Ammon's horn (tissue), 1 donor: ENCODE results near the gene NEDD1.

Experiments
- DNase-seq: peaks from one replicate; pipeline ENCODE4 v3.0.0-alpha.2; 2016; ENCODE audit warnings: low spot score

Gene NEDD1

DNA sequence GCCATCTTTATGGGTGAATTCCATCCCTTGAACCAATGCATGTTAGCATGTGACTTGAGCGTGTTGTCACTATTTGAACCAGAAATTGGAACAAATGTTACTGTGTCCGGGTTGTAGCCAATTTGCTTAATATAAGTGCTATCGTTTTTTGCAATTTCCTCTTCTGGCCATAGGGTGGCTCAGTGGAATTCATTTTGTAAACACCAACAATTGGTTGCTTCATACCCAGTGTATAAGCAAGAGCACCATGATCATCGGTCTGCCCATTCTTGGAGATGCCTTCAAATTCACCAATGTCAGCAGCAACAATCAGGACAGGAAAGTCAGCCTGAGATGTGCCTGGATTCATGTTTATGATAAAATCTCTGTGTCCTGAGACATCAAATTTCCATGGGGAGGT lies 5.0 kb upstream of the NEDD1 start:
- DNase-seq: no peak

DNA sequence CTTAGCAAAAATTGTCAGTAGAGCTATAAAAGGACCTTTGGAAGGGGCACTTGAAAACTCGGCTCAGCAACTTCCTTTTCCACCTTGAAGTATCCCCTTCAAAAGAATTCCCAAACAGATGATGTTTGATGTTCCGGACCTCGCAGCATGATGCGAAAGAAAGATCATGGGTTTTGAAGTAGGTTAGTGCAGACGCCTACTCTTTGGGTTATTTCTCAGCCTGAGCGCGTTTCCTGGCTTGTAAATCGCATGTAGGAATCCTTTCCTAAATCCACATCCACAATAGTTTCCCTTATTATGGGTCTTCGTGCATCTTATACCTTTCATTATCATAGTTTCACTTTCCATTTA lies 584 bp upstream of the NEDD1 start:
- DNase-seq: no peak

DNA sequence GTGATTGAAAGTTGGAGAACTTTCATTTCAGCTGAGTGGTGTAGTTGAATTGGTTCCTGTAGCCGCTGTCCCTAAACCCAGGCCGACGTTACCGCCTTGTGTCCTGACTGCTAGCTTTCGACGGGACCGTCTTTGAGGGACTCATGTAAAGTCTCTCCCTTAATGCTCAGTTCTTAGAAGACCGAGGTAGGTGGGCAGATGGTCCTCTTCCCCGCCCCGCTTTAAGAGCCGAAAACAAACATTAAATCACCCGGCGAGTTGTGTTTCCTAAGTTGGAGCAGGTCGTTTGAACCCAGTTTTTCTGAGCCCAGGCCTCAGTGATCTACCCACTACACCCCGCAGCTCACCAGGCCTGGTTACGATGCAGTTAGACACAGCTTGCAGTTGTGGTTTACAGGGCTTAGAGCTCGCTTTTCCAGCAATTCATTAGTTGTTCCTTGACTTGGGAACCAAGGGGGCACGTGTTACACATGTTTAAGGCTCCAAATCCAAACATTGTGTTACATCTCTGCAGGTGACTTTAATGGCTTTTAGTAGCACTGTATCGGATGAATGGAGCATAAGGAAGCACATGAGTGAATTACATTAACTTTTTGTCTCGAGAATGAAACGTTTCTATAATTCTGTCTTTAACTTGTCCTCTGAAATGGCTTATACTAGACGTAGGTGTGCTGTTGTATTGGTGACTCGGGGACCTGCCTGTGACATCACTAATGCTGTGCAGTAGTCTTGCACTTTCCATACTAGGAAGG lies 790 bp downstream of the NEDD1 start:
- DNase-seq: peak; percentile 24

DNA sequence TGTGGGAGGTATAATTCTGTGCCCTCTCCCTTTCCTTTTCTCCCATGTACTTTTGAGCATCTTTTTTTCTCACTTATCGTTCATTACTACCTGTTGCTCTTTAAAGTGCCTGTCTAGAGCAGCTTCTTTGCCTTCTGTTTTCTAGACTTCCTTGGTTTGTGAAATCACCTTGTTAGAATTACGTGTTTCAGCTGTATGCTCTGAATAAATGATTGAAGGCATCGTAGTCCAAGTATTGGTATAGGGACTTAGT lies 1.3 kb downstream of the NEDD1 start:
- DNase-seq: no peak

DNA sequence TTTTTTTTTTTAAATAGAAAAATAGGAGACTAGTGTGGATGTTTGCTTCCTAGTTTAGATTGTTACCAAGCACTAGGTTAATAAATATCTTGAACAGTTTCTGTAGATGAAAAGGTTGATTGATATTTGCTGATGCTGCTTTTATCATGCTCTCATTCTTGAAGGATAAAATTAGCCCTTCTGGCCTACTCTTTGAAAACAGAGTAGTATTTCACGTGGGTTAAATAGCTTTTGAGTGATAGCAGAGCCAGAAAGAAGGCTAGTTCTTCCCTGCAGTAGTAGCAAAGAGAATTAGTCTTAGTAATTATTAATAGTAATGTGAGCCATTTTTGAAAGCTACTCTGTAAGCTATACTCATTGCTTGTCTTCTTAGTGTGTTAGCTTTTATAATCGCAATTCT lies 5.2 kb downstream of the NEDD1 start:
- DNase-seq: no peak

DNA sequence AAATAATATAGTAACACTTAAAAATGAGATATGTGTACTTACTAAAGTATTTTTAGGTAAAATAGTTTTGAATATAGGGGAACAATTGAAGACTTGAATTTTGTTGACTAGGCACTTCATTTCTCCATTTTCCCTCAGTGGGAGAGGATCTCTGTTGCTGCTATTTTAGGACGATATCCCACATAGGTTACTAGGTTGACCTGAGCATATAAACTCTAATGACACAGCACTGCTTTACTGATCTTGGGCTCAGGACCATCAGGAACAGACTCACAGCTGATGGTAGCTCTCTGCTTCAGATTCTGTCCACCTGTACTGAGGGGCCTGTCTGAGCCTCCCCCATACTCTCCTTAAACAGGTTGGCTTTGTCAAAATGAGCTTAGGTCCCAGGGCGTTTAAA lies 5.9 kb downstream of the NEDD1 start:
- no peak for DNase-seq

DNA sequence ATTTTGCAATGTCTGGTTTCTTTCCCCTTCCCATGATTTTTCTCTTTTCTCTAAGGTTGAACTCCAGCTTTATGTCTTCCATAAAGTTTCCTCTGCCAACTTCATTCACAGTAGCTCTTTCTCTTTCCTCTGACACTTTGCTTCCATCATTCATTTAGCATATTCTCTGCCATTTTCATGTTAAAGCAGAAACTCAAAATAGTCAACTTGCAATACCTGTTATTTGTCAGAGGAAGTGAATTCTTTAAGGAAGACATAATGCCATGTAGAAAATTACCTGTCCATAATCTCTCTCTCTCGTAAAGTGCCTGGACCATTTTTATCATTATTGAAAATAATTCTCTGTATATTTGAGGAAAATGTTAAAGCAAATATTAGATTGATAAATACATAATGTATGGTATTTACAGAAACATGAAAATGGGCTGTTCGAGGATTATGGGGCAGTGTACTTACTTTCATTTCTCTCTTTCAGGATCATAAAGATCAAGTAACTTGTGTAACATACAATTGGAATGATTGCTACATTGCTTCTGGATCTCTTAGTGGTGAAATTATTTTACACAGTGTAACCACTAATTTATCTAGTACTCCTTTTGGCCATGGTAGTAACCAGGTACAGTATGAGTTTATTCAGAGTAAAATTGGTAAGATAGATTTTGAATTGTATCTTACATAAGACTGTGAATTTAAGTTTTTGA lies 12.6 kb downstream of the NEDD1 start:
- DNase-seq: no peak

DNA sequence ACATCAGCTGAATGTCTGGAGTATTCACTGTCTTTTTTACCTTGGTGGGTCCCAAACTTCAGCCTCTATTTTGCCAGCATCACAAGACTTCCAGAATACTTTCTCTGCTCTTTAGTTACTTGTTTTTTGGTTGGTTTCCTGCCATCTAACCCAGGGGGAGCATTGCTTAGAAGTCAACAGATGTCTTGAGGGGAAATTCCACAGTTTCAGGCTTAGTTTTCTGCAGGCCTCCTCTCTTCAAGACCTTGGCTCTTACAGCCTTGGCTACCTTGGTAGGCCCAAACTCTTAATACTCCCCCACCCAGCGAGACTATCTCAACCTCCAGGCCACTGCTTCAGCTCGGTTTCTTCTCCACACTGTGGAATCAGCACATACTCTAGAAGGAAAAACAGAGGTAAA lies 41.7 kb downstream of the NEDD1 start:
- DNase-seq: no peak

DNA sequence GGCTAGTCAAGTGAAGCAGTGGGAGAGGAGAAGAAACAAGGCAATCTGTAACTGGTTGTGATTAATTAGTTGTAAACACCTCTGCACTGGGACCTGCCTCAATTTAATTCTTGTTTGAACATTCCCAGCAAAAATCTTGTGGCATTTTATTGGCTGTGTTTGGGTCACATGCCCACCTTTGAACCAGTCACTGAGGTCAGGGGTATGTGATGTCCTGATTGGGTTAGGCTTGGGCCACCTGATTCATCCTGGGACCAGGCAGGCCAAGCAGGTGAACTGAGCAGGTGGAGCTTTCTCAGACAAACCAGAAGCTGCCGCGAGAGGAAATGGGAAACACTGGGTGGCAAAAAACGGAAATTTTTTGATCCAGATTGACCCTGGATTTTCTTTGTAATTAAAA lies 72.5 kb downstream of the NEDD1 start:
- DNase-seq: no peak

DNA sequence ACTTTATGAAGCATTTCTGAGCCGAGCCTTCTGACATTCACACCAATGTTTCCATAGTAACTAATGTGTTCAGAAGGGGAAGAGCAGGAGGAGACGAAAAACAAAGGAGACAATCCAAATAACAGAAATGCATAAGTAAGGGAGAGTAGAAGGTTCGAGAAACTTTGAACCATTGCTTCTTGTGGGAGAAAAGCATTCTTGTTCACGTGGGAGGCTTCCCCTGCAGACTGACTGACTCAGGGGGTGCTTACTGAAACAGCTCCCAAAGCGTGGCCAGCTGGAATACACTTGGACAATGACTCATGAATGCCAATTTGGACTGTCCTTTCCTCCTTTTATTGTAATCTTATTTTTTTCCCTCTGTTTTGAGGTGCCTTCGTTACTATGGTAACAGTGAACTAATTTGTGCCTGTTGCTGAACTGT lies 73.9 kb downstream of the NEDD1 start:
- peak; percentile 21 for DNase-seq

DNA sequence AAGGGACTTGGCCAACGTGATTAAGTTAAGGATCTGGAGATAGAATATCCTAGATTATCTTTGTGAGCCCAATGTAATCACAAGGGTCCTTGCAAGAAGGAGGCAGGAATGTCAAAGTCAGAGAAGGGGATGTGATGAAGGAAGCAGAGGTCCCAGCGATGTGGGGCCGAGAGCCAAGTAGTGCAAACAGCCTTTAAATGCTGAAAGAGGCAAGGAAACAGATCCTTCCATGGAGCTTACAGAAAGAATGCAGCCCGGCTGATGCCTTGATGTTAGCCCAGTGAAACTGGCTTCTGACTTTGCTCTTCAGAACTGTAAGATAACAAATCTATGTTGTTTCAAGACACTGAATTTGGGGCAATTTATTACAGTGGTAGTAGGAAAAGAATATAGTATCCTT lies 74.9 kb downstream of the NEDD1 start:
- no peak for DNase-seq

DNA sequence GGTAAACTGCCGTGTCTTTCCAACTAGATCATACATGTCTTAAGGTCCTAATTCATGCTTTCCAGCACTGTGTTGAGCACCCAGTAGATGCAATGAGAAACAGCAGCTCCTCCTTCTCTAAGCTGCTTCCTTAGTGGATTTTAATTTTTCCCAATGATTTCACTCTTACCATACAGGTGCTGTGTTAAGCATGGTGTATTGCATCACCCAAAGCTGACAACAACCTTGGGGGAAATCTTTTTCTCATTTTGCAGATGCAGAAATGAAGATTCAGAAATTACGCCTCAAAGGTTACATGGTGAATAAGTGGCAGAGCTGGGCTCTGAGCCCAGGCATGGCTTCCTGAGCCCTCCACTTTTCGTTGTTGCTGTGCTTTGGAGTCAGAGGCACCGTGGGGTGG lies 75.6 kb downstream of the NEDD1 start:
- DNase-seq: no peak

DNA sequence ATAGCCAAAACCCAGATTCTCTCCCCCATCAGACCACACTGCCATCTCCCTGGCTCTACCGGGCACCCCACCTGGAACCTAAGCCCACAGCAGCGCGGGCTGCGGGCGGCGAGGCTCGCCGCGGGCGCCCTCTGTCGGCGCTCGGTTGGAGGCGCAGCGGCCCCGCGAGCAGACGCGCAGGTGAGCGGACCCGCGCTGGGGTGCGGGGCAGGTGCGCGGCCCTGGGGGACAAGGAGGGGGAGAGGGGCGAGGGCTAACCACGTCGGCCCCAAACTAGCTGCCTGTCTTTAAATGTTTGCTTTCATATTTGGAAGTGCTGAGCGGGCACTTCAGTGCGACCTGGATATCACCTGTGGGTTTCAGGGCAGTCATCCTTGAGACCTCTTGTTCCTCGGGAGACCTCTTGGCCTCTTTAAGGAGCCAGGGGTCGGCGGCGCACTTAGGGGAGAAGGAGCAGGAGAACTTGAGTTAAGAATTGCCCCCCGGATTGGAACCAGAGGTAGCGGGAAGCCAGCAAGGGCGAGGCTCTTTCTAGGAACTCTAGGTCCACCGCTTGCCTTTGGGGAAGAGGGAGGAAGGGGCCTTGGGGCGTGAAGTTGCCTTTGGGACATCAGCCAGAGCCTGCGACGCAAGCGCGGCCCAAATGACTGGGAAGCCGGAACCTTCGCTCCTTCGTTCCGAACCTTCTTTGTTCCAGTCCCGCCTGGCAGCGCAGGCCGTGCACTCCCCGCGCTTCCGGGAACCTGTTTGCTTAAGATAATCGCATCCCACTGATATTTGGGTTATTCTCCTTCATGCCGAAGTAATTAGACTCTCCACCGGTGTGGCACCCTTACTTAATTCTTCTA lies 78.7 kb downstream of the NEDD1 start:
- DNase-seq: peak; percentile 7

DNA sequence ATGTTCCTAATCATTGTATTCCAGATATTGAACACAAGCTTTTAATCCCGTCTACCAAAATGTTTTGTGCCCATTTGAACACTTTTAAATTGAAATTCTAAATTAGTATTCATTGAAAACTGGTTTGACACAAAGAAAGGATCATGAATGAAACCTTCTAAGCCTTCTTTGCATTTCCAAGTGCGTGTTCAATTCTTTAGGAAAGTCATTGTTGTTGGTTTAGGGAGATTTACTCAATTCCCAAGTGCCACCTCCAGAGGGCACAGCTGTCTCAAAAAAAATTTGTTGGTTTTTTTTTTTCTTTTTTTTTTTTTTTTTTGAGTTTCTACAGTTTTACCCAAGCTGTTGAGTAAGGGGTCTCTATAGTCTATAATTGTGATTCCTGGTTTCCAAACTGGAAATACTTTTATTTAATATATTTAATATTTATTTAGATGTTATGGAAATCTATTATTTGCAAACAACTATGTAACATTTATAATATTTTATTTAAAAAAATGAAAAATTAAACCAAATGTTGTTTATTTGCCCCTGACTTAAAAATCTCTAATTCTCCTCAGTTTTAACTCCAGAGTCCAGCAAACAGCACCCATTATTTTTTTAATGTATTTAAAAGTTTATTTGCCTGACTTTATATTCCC lies 79.9 kb downstream of the NEDD1 start:
- DNase-seq: peak; percentile 30

DNA sequence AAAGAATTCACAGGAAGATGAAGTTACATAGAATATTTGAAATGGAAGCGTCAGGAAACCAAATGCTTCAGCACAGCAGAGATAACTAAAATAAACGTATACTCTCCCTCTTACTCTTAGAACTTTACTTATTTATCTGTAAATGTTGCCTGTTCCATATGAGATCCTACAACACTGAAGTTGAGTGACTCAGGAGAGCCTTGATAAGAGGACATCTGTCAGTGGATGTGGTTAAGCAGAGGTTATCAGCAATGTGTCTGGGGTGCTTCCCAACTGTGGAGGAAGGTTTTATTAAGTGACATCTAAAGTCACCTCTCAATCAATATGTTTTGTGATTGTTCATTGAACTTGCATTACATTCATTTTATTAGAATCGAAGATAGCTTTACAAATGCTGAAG lies 81.9 kb downstream of the NEDD1 start:
- DNase-seq: no peak

DNA sequence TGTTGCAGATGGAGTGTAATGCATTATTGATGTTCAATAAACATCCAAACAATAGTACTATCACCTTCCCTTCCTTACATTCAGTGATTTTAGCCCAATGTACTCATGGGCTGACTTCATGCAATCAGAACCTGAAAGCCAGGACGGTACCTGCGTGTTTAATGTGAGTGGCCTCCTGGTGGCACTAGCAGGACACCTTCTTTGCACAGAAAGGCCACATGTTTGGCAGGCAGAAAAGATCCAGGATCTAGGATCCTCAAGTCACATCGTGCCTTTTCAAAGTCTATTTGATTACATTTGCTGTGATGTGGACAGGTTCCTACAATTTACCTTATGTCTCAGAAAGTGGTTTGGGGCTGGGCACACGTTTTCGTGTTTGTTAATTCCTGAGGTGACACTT lies 82.9 kb downstream of the NEDD1 start:
- DNase-seq: no peak

DNA sequence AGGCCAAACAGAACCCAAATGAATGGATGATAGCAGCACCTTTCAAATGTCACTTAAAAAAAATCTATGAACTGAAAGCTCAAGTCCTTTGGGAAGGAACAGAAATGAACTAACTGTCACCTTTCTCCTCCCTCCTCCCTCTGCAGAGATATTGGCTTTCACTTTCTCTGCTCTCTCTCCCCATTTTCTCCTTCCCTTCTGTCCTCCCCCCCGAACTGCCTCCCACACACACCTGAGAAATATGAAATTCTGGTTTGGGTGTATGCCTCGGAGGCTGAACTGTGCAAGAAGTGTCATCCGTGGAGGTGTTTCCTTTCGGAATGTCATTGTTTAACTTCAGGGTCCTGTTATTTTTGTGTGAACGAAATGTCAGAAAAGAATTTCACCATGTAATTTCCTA lies 87.8 kb downstream of the NEDD1 start:
- no peak for DNase-seq

DNA sequence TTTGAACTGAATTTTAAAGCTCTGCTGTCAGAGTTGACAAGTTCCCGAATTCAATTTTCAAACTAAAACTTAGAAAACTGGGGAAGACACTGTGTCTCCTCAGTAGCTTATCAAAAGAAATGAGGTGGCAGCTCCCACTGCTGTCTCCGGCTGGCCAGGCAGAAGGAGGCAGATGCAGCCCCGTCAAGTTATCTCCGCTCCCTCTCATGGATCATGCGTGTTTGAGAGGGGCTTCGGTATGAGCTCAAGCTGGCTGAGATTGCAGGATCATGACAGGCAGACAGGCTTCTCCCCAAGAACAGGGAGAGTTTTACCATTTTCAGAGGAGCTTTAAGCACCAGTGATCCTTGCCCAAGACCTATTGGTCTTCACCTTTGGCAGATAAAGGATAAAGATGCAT lies 88.8 kb downstream of the NEDD1 start:
- no peak for DNase-seq

DNA sequence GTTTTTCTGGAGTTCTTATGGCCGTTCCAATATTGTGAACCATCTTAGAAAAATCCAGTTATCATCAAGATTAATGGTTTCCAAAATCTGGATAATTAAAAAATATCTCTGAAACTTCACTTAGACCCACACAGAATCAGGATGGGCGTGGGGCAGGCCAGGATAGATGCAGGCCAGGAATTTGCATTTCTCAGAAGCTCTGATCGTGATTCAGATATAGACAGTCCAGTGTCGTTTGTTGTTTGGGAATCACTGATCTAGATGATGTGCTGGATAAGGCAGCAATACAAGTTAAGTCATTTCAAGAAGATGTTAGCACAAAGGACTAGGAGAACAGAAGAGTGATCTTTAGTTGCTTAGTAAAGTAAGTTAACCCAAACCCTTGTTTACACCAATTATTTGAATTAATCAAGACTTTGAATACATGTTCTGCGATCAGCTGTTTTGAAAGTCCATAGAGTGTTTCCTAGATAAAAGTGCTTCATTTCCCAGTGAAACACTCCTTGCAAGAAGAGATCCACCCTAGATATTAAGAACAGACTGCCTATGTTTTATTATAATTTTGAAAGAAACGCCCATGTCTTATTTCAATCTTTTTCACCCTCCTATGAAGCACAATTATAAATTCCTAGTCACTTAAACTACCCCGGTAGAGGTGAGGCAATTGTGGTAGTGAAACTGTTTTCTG lies 90.9 kb downstream of the NEDD1 start:
- DNase-seq: no peak

DNA sequence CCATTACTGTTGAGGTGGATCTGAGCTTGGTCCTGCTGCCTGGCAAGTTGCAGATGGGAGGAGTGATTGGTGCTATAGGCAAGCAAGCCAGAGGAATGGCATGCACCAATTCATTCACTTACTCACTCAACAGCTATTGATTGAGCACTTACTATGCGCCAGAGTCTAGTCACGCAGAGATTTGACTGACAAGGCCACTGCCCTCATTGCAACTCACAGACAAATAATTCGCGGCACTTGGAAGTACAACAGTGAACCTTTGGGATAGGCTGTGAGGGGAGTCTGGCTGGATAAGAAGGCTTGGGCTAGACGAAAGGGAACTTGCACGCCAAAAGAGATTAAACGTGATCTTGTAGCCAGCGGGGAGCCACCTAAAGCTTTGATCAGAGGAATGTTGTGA lies 96.2 kb downstream of the NEDD1 start:
- no peak for DNase-seq
